GM21529 (cell line): ENCODE data around the gene MYO5C.
"Not testable (repeated sequence)": the region's sequence is repeated elsewhere in the genome, so short reads cannot be mapped to it uniquely, and the experiment has no call there.

Experiments used
- ATAC-seq: cut with Tn5 transposase; IDR thresholded peaks from one replicate; pipeline ENCODE4 v1.9.1; 2021; ENCODE audit not compliant: unreplicated experiment

MYO5C gene

GRCh38 chr15:52179278-52180195, 116.1 kb downstream of the MYO5C start:
- peak; percentile 82 for ATAC-seq

GRCh38 chr15:52178765-52179164, 116.8 kb downstream of the MYO5C start:
- no peak for ATAC-seq

- no peak for ATAC-seq
Measured at GRCh38 chr15:52172869-52173268, 122.7 kb downstream of the MYO5C start.

- ATAC-seq = no peak
Measured at GRCh38 chr15:52171807-52172206, 123.8 kb downstream of the MYO5C start.

- no peak for ATAC-seq
Measured at GRCh38 chr15:52171386-52171785, 124.2 kb downstream of the MYO5C start.

GRCh38 chr15:52170199-52170598, 125.4 kb downstream of the MYO5C start:
- ATAC-seq = not testable (repeated sequence)

- ATAC-seq = not testable (repeated sequence)
Measured at GRCh38 chr15:52165494-52166131, 130.0 kb downstream of the MYO5C start.

GRCh38 chr15:52164631-52165265, 130.9 kb downstream of the MYO5C start:
- no peak for ATAC-seq

GRCh38 chr15:52163321-52164190, 132.0 kb downstream of the MYO5C start:
- no peak for ATAC-seq

- no peak for ATAC-seq
Measured at GRCh38 chr15:52162876-52163275, 132.7 kb downstream of the MYO5C start.

- no peak for ATAC-seq
Measured at GRCh38 chr15:52162260-52162659, 133.3 kb downstream of the MYO5C start.

- no peak for ATAC-seq
Measured at GRCh38 chr15:52161406-52161966, 134.1 kb downstream of the MYO5C start.

- no peak for ATAC-seq
Measured at GRCh38 chr15:52159645-52160044, 136.0 kb downstream of the MYO5C start.

GRCh38 chr15:52158084-52158765, 137.4 kb downstream of the MYO5C start:
- no peak for ATAC-seq

GRCh38 chr15:52155878-52156277, 139.7 kb downstream of the MYO5C start:
- no peak for ATAC-seq

GRCh38 chr15:52154896-52155865, 140.4 kb downstream of the MYO5C start:
- ATAC-seq = no peak

GRCh38 chr15:52153900-52154895, 141.4 kb downstream of the MYO5C start:
- no peak for ATAC-seq

GRCh38 chr15:52151353-52151752, 144.3 kb downstream of the MYO5C start:
- no peak for ATAC-seq
